Activated CD4-positive, alpha-beta T cell treated with anti-CD3 and anti-CD28 coated beads, Interleukin-2, amount 10 ng/mL, durations not matched to agents 7 days and 5 days (primary cell): ENCODE data around the gene TAGLN. TPM values are rescaled to one million over a fixed set of nuclear protein-coding genes. Genes with fewer than 3 reads are reported as not detected.

ENCODE experiments used
- CTCF ChIA-PET: fragments of 350-600 bp; sonication (Branson Sonifier 250); formaldehyde crosslinking; loops from one replicate; lab custom pipeline; 2021; ENCODE audit warnings: antibody characterized with exemption; lab: Charles Lee
- POLR2A ChIA-PET: fragments of 350-600 bp; sonication (Branson Sonifier 250); formaldehyde crosslinking; loops from one replicate; lab custom pipeline; 2021; ENCODE audit warnings: antibody characterized with exemption; lab: Charles Lee
- DNase-seq: peaks from one replicate; pipeline ENCODE4 v3.0.0-alpha.2; 2020
- H3K27ac Mint-ChIP-seq: one replicate; pipeline ENCODE4 v1.8.0; 2021; ENCODE audit warnings: mild to moderate bottlenecking, moderate library complexity, mixed read lengths
- H3K27me3 Mint-ChIP-seq: one replicate; pipeline ENCODE4 v1.8.0; 2021; ENCODE audit warnings: mixed read lengths
- H3K36me3 Mint-ChIP-seq: one replicate; pipeline ENCODE4 v1.8.0; 2021; ENCODE audit warnings: low read depth, mixed read lengths
- H3K4me1 Mint-ChIP-seq: one replicate; pipeline ENCODE4 v1.8.0; 2021; ENCODE audit warnings: mixed read lengths
- H3K4me3 Mint-ChIP-seq: one replicate; pipeline ENCODE4 v1.8.0; 2021; ENCODE audit warnings: mild to moderate bottlenecking, moderate library complexity, mixed read lengths
- H3K9me3 Mint-ChIP-seq: one replicate; pipeline ENCODE4 v1.8.0; 2021; ENCODE audit warnings: mixed read lengths
- total RNA-seq, 2 experiments: library from RNA; stranded (reverse); gene quantifications; one replicate each; pipeline ENCODE4 v1.2.3, GENCODE V29; 2021

TAGLN gene
- total RNA-seq, 2 experiments from 2014 or later: 2.0 to 3.1 TPM

- Mint-ChIP-seq H3K4me3 (peak overlapping the region; percentile 98), H3K4me1 (peaks cover 53% of the 10 kb centered on the region), H3K27ac (peak overlapping the region; percentile 96), H3K9me3 (no peaks in the 10 kb centered on the region), H3K36me3 (peaks cover 48% of the 10 kb centered on the region), H3K27me3 (no peaks in the 10 kb centered on the region)
- DNase-seq: no peak
- POLR2A ChIA-PET: interaction anchor here (0.9 kb wide), 1 partner anchor 86 kb away, joined by 5 read pairs; no protein-coding TSS in a partner anchor
- CTCF ChIA-PET: interaction anchor here (0.6 to 2.3 kb wide), 15 partner anchors 9 to 581 kb away, joined by 3 to 11 read pairs (median 3); no protein-coding TSS in a partner anchor
Measured at GRCh38 chr11:117230999-117231841, 32.0 kb downstream of the TAGLN start.

- ChIA-PET POLR2A (interaction anchor here (0.9 kb wide), 1 partner anchor 87 kb away, joined by 5 read pairs; no protein-coding TSS in a partner anchor), CTCF (interaction anchor here (0.8 to 2.3 kb wide), 13 partner anchors 8 to 489 kb away, joined by 3 to 11 read pairs (median 3); no protein-coding TSS in a partner anchor)
- Mint-ChIP-seq H3K4me3 (peak within 1 kb of the TSS; percentile 98), H3K36me3 (peaks cover 45% of the 10 kb centered on the region), H3K27me3 (no peaks in the 10 kb centered on the region), H3K4me1 (peaks cover 50% of the 10 kb centered on the region), H3K27ac (peak within 1 kb of the TSS; percentile 100), H3K9me3 (no peaks in the 10 kb centered on the region)
- peak; percentile 66 for DNase-seq
Measured at GRCh38 chr11:117231842-117232091, 32.6 kb downstream of the TAGLN start, which contains the start of gene PCSK7. Gene PCSK7 (minus strand): TSS chr11:117232073. CDS start chr11:117229844, 2,229 bp downstream.

DNA sequence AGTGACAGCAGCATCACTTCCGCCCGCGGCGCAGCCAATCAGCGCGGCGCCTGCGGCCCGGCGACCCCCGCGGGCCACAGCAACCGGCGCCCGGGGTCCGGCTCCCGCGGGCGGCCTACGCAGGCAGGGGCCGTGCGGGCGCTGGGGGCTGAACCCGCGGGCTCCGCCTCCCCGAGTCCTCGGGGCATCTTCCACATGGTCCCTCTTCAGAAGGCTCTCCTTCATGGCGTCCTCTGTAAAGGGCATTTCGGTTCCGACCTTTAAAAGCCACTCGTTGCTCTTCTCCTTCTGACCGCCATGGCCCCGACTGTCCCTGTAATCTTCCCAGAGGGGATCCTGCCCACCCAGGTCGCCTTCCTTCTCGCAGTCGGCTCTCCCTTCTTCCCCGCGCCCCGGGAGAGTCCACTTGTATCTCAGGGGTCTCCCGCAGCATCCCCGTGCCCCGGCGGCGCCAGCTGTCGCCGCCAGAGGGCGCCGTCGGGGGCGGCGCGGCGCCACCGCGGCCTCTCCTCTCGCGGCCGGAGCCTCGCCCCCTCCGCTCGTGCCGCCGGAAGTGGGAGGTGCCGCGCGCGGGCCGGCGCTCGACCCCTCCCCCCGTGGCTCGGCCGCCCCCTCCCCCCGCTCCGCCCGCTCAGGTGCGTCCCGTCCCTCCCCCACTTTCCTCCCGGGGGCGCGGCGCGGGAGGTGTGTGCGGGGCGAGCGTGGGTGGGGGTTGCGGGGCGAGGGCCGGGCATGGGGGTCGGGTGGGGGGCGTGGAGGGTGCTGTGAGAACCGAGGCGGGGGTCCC, 33.1 kb downstream of the TAGLN start, which contains the start of gene RNF214:
RNF214 (plus strand) TSS at position 580 of the 787 bp plus-strand sequence. CDS start 1,602 bp downstream, outside the sequence.
- peak; percentile 71 for DNase-seq
- Mint-ChIP-seq H3K4me3 (peak within 1 kb of the TSS; percentile 98), H3K36me3 (peaks cover 41% of the 10 kb centered on the region), H3K27me3 (no peaks in the 10 kb centered on the region), H3K27ac (peak within 1 kb of the TSS; percentile 100), H3K9me3 (no peaks in the 10 kb centered on the region), H3K4me1 (peaks cover 45% of the 10 kb centered on the region)
- ChIA-PET POLR2A (interaction anchor here (0.9 kb wide), 1 partner anchor 88 kb away, joined by 5 read pairs; no protein-coding TSS in a partner anchor), CTCF (interaction anchor here (0.8 to 2.3 kb wide), 10 partner anchors 7 to 72 kb away, joined by 3 to 11 read pairs (median 4); no protein-coding TSS in a partner anchor)

GRCh38 chr11:117232911-117233409, 33.8 kb downstream of the TAGLN start:
- Mint-ChIP-seq H3K27me3 (no peaks in the 10 kb centered on the region), H3K9me3 (no peaks in the 10 kb centered on the region), H3K36me3 (peaks cover 36% of the 10 kb centered on the region), H3K4me3 (peak overlapping the region; percentile 85), H3K4me1 (peaks cover 44% of the 10 kb centered on the region), H3K27ac (peak overlapping the region; percentile 89)
- DNase-seq: no peak
- CTCF ChIA-PET: interaction anchor here (0.7 to 1.7 kb wide), 5 partner anchors 11 to 41 kb away, joined by 3 to 11 read pairs (median 3); no protein-coding TSS in a partner anchor
- POLR2A ChIA-PET: no interaction called here

GRCh38 chr11:117238221-117238620, 39.1 kb downstream of the TAGLN start:
- H3K9me3 Mint-ChIP-seq: no peaks in the 10 kb centered on the region
- DNase-seq: no peak
- ChIA-PET POLR2A (no interaction called here), CTCF (interaction anchor here (1.5 kb wide), 1 partner anchor 12 kb away, joined by 4 read pairs; no protein-coding TSS in a partner anchor)
- no peaks in the 10 kb centered on the region for H3K27me3 Mint-ChIP-seq
- peaks cover 18% of the 10 kb centered on the region for H3K36me3 Mint-ChIP-seq
- no peak overlapping the region for H3K27ac Mint-ChIP-seq
- H3K4me3 Mint-ChIP-seq: no peak overlapping the region
- peaks cover 18% of the 10 kb centered on the region for H3K4me1 Mint-ChIP-seq

DNA sequence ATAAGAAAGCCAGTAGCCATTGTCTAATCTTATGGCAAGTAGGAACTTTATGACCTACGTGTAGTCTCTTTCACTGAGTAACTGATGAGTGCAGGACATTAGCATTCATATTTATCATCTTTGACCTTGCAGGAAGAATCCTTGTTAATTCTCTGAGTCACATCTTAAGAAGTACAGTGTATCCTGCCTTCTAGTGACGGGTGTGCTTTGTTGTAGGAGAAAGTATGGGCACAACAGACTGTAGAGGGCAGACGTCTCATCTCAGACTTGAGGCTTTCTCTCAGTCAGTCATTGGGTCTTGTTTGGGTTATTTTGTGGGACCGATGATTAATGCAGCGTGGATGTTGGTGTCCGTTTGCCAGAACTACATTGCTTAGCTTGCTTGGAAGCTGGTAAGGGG, 40.1 kb downstream of the TAGLN start:
- POLR2A ChIA-PET: no interaction called here
- H3K27ac Mint-ChIP-seq: no peak overlapping the region

GRCh38 chr11:117248341-117248740, 49.2 kb downstream of the TAGLN start:
- Mint-ChIP-seq H3K27me3 (no peaks in the 10 kb centered on the region), H3K4me3 (no peak overlapping the region), H3K9me3 (no peaks in the 10 kb centered on the region), H3K36me3 (peaks cover 28% of the 10 kb centered on the region), H3K27ac (no peak overlapping the region), H3K4me1 (peaks cover 3% of the 10 kb centered on the region)
- ChIA-PET POLR2A (interaction anchor here (0.7 kb wide), 1 partner anchor 141 kb away, joined by 3 read pairs; no protein-coding TSS in a partner anchor), CTCF (interaction anchor here (1.1 kb wide), 1 partner anchor 15 kb away, joined by 3 read pairs; no protein-coding TSS in a partner anchor)
- no peak for DNase-seq

More for the DNA sequence above, 40.1 kb downstream of the TAGLN start:
- H3K4me1 Mint-ChIP-seq: peaks cover 7% of the 10 kb centered on the region
- no peak for DNase-seq
- H3K27me3 Mint-ChIP-seq: no peaks in the 10 kb centered on the region
- no peak overlapping the region for H3K4me3 Mint-ChIP-seq
- CTCF ChIA-PET: interaction anchor here (1.2 to 1.8 kb wide), 2 partner anchors 8 to 13 kb away, joined by 5 to 7 read pairs; partner anchors contain the start of gene PCSK7
- H3K36me3 Mint-ChIP-seq: peaks cover 22% of the 10 kb centered on the region
- H3K9me3 Mint-ChIP-seq: no peaks in the 10 kb centered on the region

- no peaks in the 10 kb centered on the region for H3K9me3 Mint-ChIP-seq
- ChIA-PET POLR2A (no interaction called here), CTCF (no interaction called here)
- no peak overlapping the region for H3K4me3 Mint-ChIP-seq
- no peak overlapping the region for H3K27ac Mint-ChIP-seq
- H3K36me3 Mint-ChIP-seq: peaks cover 23% of the 10 kb centered on the region
- peaks cover 3% of the 10 kb centered on the region for H3K4me1 Mint-ChIP-seq
- no peak for DNase-seq
- no peaks in the 10 kb centered on the region for H3K27me3 Mint-ChIP-seq
Measured at GRCh38 chr11:117249571-117249970, 50.4 kb downstream of the TAGLN start.

DNA sequence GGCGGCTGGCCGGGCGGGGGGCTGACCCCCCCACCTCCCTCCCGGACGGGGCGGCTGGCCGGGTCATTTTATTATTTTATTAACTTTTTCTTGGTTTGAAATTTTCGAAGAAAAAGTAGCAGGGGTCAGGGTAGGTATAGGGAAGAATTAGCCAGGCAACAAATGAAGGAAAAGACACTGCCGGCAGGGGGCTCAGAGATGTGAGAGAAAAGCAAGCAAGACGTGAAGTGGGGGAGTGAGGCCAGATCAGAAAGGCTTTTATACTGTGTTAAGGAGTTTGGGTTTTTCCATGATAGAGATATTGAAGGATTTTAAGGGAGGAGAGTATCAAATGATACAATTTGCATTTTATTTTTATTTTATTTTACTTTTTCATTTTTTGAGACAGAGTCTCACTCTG, 52.3 kb downstream of the TAGLN start:
- peaks cover 4% of the 10 kb centered on the region for H3K4me1 Mint-ChIP-seq
- CTCF ChIA-PET: no interaction called here
- no peak overlapping the region for H3K4me3 Mint-ChIP-seq
- no peak overlapping the region for H3K27ac Mint-ChIP-seq
- POLR2A ChIA-PET: no interaction called here
- H3K27me3 Mint-ChIP-seq: no peaks in the 10 kb centered on the region
- no peak for DNase-seq
- H3K9me3 Mint-ChIP-seq: no peaks in the 10 kb centered on the region
- peaks cover 14% of the 10 kb centered on the region for H3K36me3 Mint-ChIP-seq

DNA sequence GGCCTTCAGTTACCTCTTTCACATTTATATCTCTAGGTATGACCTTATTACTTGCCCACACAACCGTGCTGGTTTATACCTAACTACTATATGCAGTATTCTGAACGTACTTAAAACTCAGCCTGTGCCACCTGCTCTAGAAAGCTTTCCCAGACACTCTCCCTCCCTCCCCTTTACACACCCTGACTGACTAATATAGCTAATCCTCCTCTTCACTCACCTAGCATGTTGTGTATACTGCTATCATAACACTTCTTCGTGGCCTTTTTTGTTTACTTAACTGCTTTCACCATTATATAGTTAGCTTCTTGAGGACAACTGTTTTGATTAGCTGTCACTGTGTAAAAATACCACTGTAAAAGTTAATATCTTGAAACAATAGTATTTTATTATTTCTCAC, 56.8 kb downstream of the TAGLN start:
- Mint-ChIP-seq H3K27me3 (no peaks in the 10 kb centered on the region), H3K36me3 (peaks cover 7% of the 10 kb centered on the region), H3K4me1 (peaks cover 9% of the 10 kb centered on the region), H3K27ac (no peak overlapping the region), H3K9me3 (no peaks in the 10 kb centered on the region), H3K4me3 (no peak overlapping the region)
- CTCF ChIA-PET: no interaction called here
- POLR2A ChIA-PET: no interaction called here
- no peak for DNase-seq

GRCh38 chr11:117256573-117256972, 57.4 kb downstream of the TAGLN start:
- no peak for DNase-seq
- Mint-ChIP-seq H3K4me3 (no peak overlapping the region), H3K27me3 (no peaks in the 10 kb centered on the region), H3K9me3 (no peaks in the 10 kb centered on the region), H3K4me1 (peaks cover 8% of the 10 kb centered on the region), H3K27ac (no peak overlapping the region), H3K36me3 (peaks cover 7% of the 10 kb centered on the region)
- ChIA-PET POLR2A (no interaction called here), CTCF (no interaction called here)
